IMR-90 (cell line): Measurements from ENCODE around the gene ABCB4. TPM values are rescaled to one million over a fixed set of nuclear protein-coding genes. Genes with fewer than 3 reads are reported as not detected.

Source experiments
- ATAC-seq: fragments of 200-7000 bp; cut with Tn5 transposase; 2 replicates; pipeline ENCODE4 v1.9.1; 2020; ENCODE audit warnings: low read depth, mild to moderate bottlenecking, moderate library complexity
- BruUV-seq: library from RNA; stranded (reverse); fragments of 400-500 nt; replicated peaks from 2 replicates; lab custom pipeline; 2021; lab: Mats Ljungman, UMichigan
- CTCF ChIA-PET: fragments of 300-600 bp; formaldehyde crosslinking; extraction: SDS; loops from one replicate; lab custom pipeline; 2021; ENCODE audit warnings: antibody characterized with exemption; lab: Yijun Ruan, JAX
- POLR2A ChIA-PET: fragments of 300-600 bp; sonication (Branson Sonifier 250); formaldehyde crosslinking; loops from one replicate; lab custom pipeline; 2022; ENCODE audit warnings: antibody characterized with exemption; ENCODE audit not compliant: unreplicated experiment; lab: Charles Lee
- DNase-seq: peaks from one replicate; pipeline ENCODE4 v3.0.0; 2013
- H2AFZ ChIP-seq: replicated peaks from 2 replicates; pipeline ENCODE3; 2013; ENCODE audit warnings: low read length, mild to moderate bottlenecking; ENCODE audit not compliant: poor library complexity
- H2AK5ac ChIP-seq: 2 replicates; pipeline ENCODE4 v1.6.1; 2013; ENCODE audit warnings: low read depth, low read length, inconsistent platforms
- H2AK9ac ChIP-seq: replicated peaks from 2 replicates; pipeline ENCODE3; 2013; ENCODE audit warnings: mild to moderate bottlenecking, low read depth, low read length, moderate library complexity; ENCODE audit not compliant: poor library complexity
- H2BK120ac ChIP-seq: 2 replicates; pipeline ENCODE4 v1.6.1; 2013; ENCODE audit warnings: low read depth, low read length, inconsistent platforms
- H2BK15ac ChIP-seq: 3 replicates; pipeline ENCODE4 v1.6.1; 2013; ENCODE audit warnings: low read depth, low read length, inconsistent platforms
- H2BK20ac ChIP-seq: 2 replicates; pipeline ENCODE4 v1.6.1; 2013; ENCODE audit warnings: low read depth, mild to moderate bottlenecking, inconsistent platforms, low read length, moderate library complexity
- H2BK5ac ChIP-seq: 2 replicates; pipeline ENCODE4 v1.6.1; 2013; ENCODE audit warnings: mild to moderate bottlenecking, low read depth, low read length, inconsistent platforms; ENCODE audit not compliant: poor library complexity, severe bottlenecking
- H3K14ac ChIP-seq: replicated peaks from 2 replicates; pipeline ENCODE4 v1.6.1; 2013; ENCODE audit warnings: low read depth, low read length, inconsistent platforms
- H3K18ac ChIP-seq: 2 replicates; pipeline ENCODE4 v1.6.1; 2013; ENCODE audit warnings: low read depth, low read length, control low read depth
- H3K23ac ChIP-seq: 2 replicates; pipeline ENCODE4 v1.6.1; 2013; ENCODE audit warnings: low read depth, low read length, inconsistent platforms
- H3K27ac ChIP-seq: 2 replicates; pipeline ENCODE4 v1.5.1; 2013; ENCODE audit warnings: mild to moderate bottlenecking, control low read depth, low read length; ENCODE audit not compliant: insufficient read depth
- H3K27me3 ChIP-seq: 2 replicates; pipeline ENCODE4 v1.6.1; 2013; ENCODE audit warnings: low read length; ENCODE audit not compliant: control insufficient read depth, insufficient read depth
- H3K36me3 ChIP-seq: 2 replicates; pipeline ENCODE4 v1.6.1; 2013; ENCODE audit warnings: low read length, mixed read lengths; ENCODE audit not compliant: control insufficient read depth, insufficient read depth
- H3K4ac ChIP-seq: 2 replicates; pipeline ENCODE4 v1.6.1; 2013; ENCODE audit warnings: low read depth, low read length, inconsistent platforms
- H3K4me1 ChIP-seq: 2 replicates; pipeline ENCODE4 v1.6.1; 2013; ENCODE audit warnings: low read length, mixed read lengths; ENCODE audit not compliant: control insufficient read depth, insufficient read depth
- H3K4me2 ChIP-seq: 2 replicates; pipeline ENCODE4 v1.6.1; 2013; ENCODE audit warnings: low read depth, mild to moderate bottlenecking, control low read depth, low read length, moderate library complexity
- H3K4me3 ChIP-seq: 2 replicates; pipeline ENCODE4 v1.5.1; 2013; ENCODE audit warnings: low read depth, mild to moderate bottlenecking, control low read depth, low read length, moderate library complexity; ENCODE audit not compliant: insufficient read depth
- H3K56ac ChIP-seq: 2 replicates; pipeline ENCODE4 v1.6.1; 2013; ENCODE audit warnings: low read length, inconsistent platforms; ENCODE audit not compliant: insufficient read depth; ENCODE audit errors: extremely low read depth
- H3K79me1 ChIP-seq, 2 experiments: 2 replicates each; pipeline ENCODE4 v1.6.1; 2013; ENCODE audit warnings: low read length in 2 of 2, inconsistent platforms in 1 of 2, low read depth in 1 of 2
- H3K9ac ChIP-seq: 2 replicates; pipeline ENCODE4 v1.6.1; 2013; ENCODE audit warnings: low read depth, low read length, control low read depth
- H3K9me1 ChIP-seq: 2 replicates; pipeline ENCODE4 v1.6.1; 2013; ENCODE audit warnings: low read length, inconsistent platforms; ENCODE audit not compliant: insufficient read depth
- H3K9me3 ChIP-seq: 2 replicates; pipeline ENCODE4 v1.6.1; 2013; ENCODE audit warnings: low read length; ENCODE audit not compliant: control insufficient read depth, insufficient read depth
- H4K20me1 ChIP-seq: 2 replicates; pipeline ENCODE4 v1.6.1; 2013; ENCODE audit warnings: low read length, inconsistent platforms; ENCODE audit not compliant: insufficient read depth
- H4K5ac ChIP-seq: 2 replicates; pipeline ENCODE4 v1.6.1; 2013; ENCODE audit warnings: mild to moderate bottlenecking, low read depth, low read length, control low read depth
- H4K8ac ChIP-seq, 2 experiments: 2 replicates each; pipeline ENCODE4 v1.6.1; 2013; ENCODE audit warnings: low read depth in 2 of 2, low read length in 2 of 2, control low read depth in 1 of 2, inconsistent platforms in 1 of 2
- H4K91ac ChIP-seq: 2 replicates; pipeline ENCODE4 v1.6.1; 2013; ENCODE audit warnings: low read depth, low read length, inconsistent platforms; ENCODE audit not compliant: insufficient read depth
- FOS ChIP-seq: fragments of 150-350 bp; IDR thresholded peaks from 2 replicates; pipeline ENCODE4 v1.6.1; 2016; ENCODE audit warnings: low read depth, low read length
- MXI1 ChIP-seq: IDR thresholded peaks from 2 replicates; pipeline ENCODE4 v1.6.1; 2012; ENCODE audit warnings: low read depth, mild to moderate bottlenecking, low read length, moderate library complexity, borderline replicate concordance
- NFE2L2 ChIP-seq: fragments of 150-350 bp; IDR thresholded peaks from 2 replicates; pipeline ENCODE4 v1.6.1; 2016; ENCODE audit warnings: low read depth, mild to moderate bottlenecking, low read length
- RFX5 ChIP-seq: IDR thresholded peaks from 2 replicates; pipeline ENCODE4 v1.8.0; 2012; ENCODE audit warnings: low read depth, mild to moderate bottlenecking, low read length, moderate library complexity
- SMC3 ChIP-seq: fragments of 150-350 bp; IDR thresholded peaks from 2 replicates; pipeline ENCODE4 v1.6.1; 2016; ENCODE audit warnings: low read depth, mild to moderate bottlenecking, antibody characterized with exemption, low read length, moderate library complexity
- WGBS, 2 experiments: methylation state at CpG; one replicate each; pipeline versions ENCODE4 v1.1.5 to v1.1.7; 2013; ENCODE audit warnings: missing lambda C conversion rate in 2 of 2; ENCODE audit not compliant: insufficient read length in 1 of 2; ENCODE audit errors: extremely low coverage in 2 of 2; 5-methylcytosine and 5-hydroxymethylcytosine counted together
- dilution Hi-C: fragments of 300-500 bp; cut with HindIII; formaldehyde crosslinking; loops from one replicate; pipeline ENCODE4 v1.14.3; 2018; ENCODE audit warnings: low sequenced_read_pairs; ENCODE audit not compliant: unreplicated experiment
- in situ Hi-C: fragments of 300-500 bp; cut with MboI; formaldehyde crosslinking; loops from 3 replicates; pipeline ENCODE4 v1.14.3; 2019; ENCODE audit warnings: low sequenced_read_pairs, inconsistent platforms, mixed read lengths
- intact Hi-C: fragments of 100-400 bp; cut with micrococcal nuclease; formaldehyde crosslinking; loops from 2 replicates; pipeline ENCODE4 v1.10.0; 2022
- polyA plus RNA-seq, 3 experiments: library from polyadenylated mRNA; depleted of rRNA; stranded (reverse); fragments of >200 nt; gene quantifications; 2 replicates each; pipeline ENCODE4 v1.2.3, GENCODE V29; 2012; ENCODE audit warnings: low replicate concordance in 1 of 3
- total RNA-seq: library from RNA; depleted of rRNA; stranded (reverse); fragments of >200 nt; gene quantifications from 2 replicates; pipeline ENCODE4 v1.2.3, GENCODE V29; 2012

Gene ABCB4
- total and polyA plus RNA-seq, 2 of the 4 experiments (the other 2 are of a cell fraction): not detected

GRCh38 chr7:87510411-87510875 lies 35.0 kb upstream of the ABCB4 start:
- H4K20me1 ChIP-seq: no peaks in the 10 kb centered on the region

More at GRCh38 chr7:87510411-87510875, 35.0 kb upstream of the ABCB4 start:
- no peak for TF ChIP-seq SMC3
- TF ChIP-seq FOS: no peak
- TF ChIP-seq MXI1: no peak
- TF ChIP-seq NFE2L2: no peak
- no peak for TF ChIP-seq RFX5
- H3K36me3 ChIP-seq: no peaks in the 10 kb centered on the region
- no peak overlapping the region for H3K23ac ChIP-seq
- H3K27ac ChIP-seq: no peak overlapping the region
- POLR2A ChIA-PET: no interaction called here
- 100% methylated on average over 1 of the region's 1 CpG; no CpG with 5 or more reads in 1 of the 2 experiments for WGBS, 2 experiments
- H4K8ac ChIP-seq: no peak overlapping the region
- CTCF ChIA-PET: no interaction called here
- no peak overlapping the region for H2BK20ac ChIP-seq
- peaks cover 2% of the 10 kb centered on the region; the same call in 1 of the 2 replicates for H3K27me3 ChIP-seq
- no peak overlapping the region for H2AK9ac ChIP-seq
- H3K18ac ChIP-seq: no peak overlapping the region
- no peaks in the 10 kb centered on the region for H3K9me3 ChIP-seq
- no peak overlapping the region for H2BK120ac ChIP-seq
- no peak overlapping the region for H3K4me2 ChIP-seq
- in situ Hi-C loops (no loop called here), intact Hi-C loops (loop anchor here (2.0 kb wide), 1 partner anchor 198 kb away; no protein-coding TSS in a partner anchor), dilution Hi-C loops (no loop called here)
- no peak overlapping the region for H4K91ac ChIP-seq
- H3K4me3 ChIP-seq: no peak overlapping the region
- DNase-seq: no peak
- H3K4me1 ChIP-seq: 0 out of 2 replicates have a peak, but pooled peaks cover 1% of the 10 kb centered on the region
- H3K4ac ChIP-seq: no peak overlapping the region
- H3K79me1 ChIP-seq: no peaks in the 10 kb centered on the region
- H3K14ac ChIP-seq: no peak overlapping the region
- no peak overlapping the region for H2AK5ac ChIP-seq
- no peak overlapping the region for H4K5ac ChIP-seq
- no peak overlapping the region for H2BK5ac ChIP-seq
- no peak overlapping the region for H2AFZ ChIP-seq
- H2BK15ac ChIP-seq: no peak overlapping the region
- no peak overlapping the region for H3K9ac ChIP-seq
- no peak overlapping the region for H3K56ac ChIP-seq
- no peak for ATAC-seq
- no peaks in the 10 kb centered on the region for H3K9me1 ChIP-seq
- no TSS peak for BruUV-seq
